ENCODE measurements around the gene TMEM53.

- no peak for TF ChIP-seq CTCF (IDR thresholded peaks at IDR 0.05)
- TF ChIP-seq POLR2A (IDR thresholded peaks at IDR 0.05), result no peak
These were observed 4.3 kb upstream of the TMEM53 start for GRCh38 chr1:44678626-44679025.
